Gastroesophageal sphincter (tissue), 4 donors: ENCODE data around the gene IYD. TPM values are rescaled to one million over a fixed set of nuclear protein-coding genes. Genes with fewer than 3 reads are reported as not detected.

Experiments used
- ATAC-seq: fragments of 150-250 bp; one replicate; pipeline ENCODE4 v1.9.1; 2016; ENCODE audit warnings: mild to moderate bottlenecking, moderate library complexity
- H3K27ac ChIP-seq, 4 donors: fragments of 200-600 bp; sonication (generic) in 3 of 4; 1 replicate in 3 of 4; 2 replicates in 1 of 4; pipeline ENCODE4 v1.5.1; 2016 to 2019
- H3K27me3 ChIP-seq: fragments of 200-600 bp; sonication (generic); one replicate; pipeline ENCODE4 v1.5.1; 2019
- H3K36me3 ChIP-seq, 2 donors: fragments of 200-600 bp; sonication (generic); one replicate each; pipeline ENCODE4 v1.5.1; 2019; ENCODE audit warnings: control low read depth in 1 of 2
- H3K4me1 ChIP-seq, 3 donors: fragments of 200-600 bp; sonication (generic); 1 replicate in 2 of 3; 2 replicates in 1 of 3; pipeline ENCODE4 v1.5.1; 2016 to 2019; ENCODE audit warnings: control low read depth in 2 of 3
- H3K4me3 ChIP-seq, 2 donors: fragments of 200-600 bp; sonication (generic); one replicate each; pipeline ENCODE4 v1.5.1; 2019; ENCODE audit warnings: mild to moderate bottlenecking in 1 of 2, moderate library complexity in 1 of 2
- H3K9me3 ChIP-seq, 3 donors: fragments of 200-600 bp; sonication (generic); one replicate each; pipeline ENCODE4 v1.5.1; 2017 to 2019; ENCODE audit warnings: control low read depth in 2 of 3
- CTCF ChIP-seq, 4 experiments: fragments of 200-600 bp in 2 of 4; fragments of 450-650 bp in 2 of 4; sonication (generic) in 1 of 4; IDR thresholded peaks; one replicate each; pipeline ENCODE4 v1.5.1; 2017 to 2019; ENCODE audit warnings: antibody characterized with exemption in 4 of 4, mild to moderate bottlenecking in 2 of 4, moderate library complexity in 2 of 4
- EP300 ChIP-seq: sonication (generic); formaldehyde crosslinking; IDR thresholded peaks from one replicate; pipeline ENCODE4 v1.6.1; 2017; ENCODE audit warnings: antibody characterized with exemption, mild to moderate bottlenecking
- POLR2A ChIP-seq, 2 donors: fragments of 450-650 bp; IDR thresholded peaks; one replicate each; pipeline ENCODE4 v1.6.1; 2017; ENCODE audit warnings: antibody characterized with exemption in 2 of 2, mild to moderate bottlenecking in 2 of 2, moderate library complexity in 1 of 2
- POLR2AphosphoS5 ChIP-seq: sonication (generic); formaldehyde crosslinking; IDR thresholded peaks from one replicate; pipeline ENCODE4 v1.6.1; 2017; ENCODE audit warnings: antibody characterized with exemption
- WGBS, 2 donors: methylation state at CpG; one replicate each; pipeline ENCODE4 v1.1.5; 2018; ENCODE audit warnings: low coverage in 1 of 2; 5-methylcytosine and 5-hydroxymethylcytosine counted together
- total RNA-seq, 4 donors: library from RNA; depleted of rRNA; stranded (reverse); fragments of >200 nt; gene quantifications; one replicate each; pipeline ENCODE4 v1.1.0, GENCODE V29; 2016

Gene IYD
- total RNA-seq, 4 donors from 2014 or later = not detected

DNA sequence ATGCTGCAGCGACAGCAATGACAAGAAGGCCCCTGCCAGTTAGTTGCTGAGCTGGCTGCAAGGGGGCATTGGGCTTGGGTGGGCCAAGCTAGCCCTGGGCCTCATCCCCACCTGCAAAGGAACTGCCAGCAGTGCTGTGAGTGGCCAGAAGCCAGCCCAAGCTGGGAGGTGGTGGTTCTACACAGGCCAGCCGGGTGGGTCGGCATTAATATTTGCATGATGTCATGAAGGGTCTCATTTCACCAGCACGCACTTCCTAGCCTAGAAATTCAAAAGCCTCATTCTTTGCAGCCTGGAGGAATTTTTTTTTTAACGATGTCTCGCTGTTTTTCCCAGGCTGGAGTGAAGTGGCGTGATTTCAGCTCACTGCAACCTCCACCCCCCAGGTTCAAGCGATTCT, 62.0 kb downstream of the IYD start:
- no peak overlapping the region for H3K27ac ChIP-seq
- H3K27me3 ChIP-seq = no peaks in the 10 kb centered on the region
- 83 to 100% methylated on average over 1 of the region's 8 CpGs for WGBS, 2 donors
- no peaks in the 10 kb centered on the region for H3K36me3 ChIP-seq
- no peaks in the 10 kb centered on the region for H3K9me3 ChIP-seq
- no peak overlapping the region for H3K4me3 ChIP-seq
- TF ChIP-seq CTCF (IDR thresholded peaks at IDR 0.05) = no peak
- TF ChIP-seq EP300 = no peak
- TF ChIP-seq POLR2A (IDR thresholded peaks at IDR 0.05) = no peak
- TF ChIP-seq POLR2AphosphoS5 = no peak
- no peak for ATAC-seq
- H3K4me1 ChIP-seq = peaks cover 0 to 6% (median 0%) of the 10 kb centered on the region in 3 donors

- WGBS, 2 donors = 90 to 94% methylated on average over 2 to 3 of the region's 3 CpGs
- TF ChIP-seq CTCF (IDR thresholded peaks at IDR 0.05) (no peak), EP300 (no peak), POLR2A (IDR thresholded peaks at IDR 0.05) (no peak), POLR2AphosphoS5 (no peak)
- ATAC-seq = no peak
- Histone ChIP-seq H3K9me3 (peaks cover 0 to 10% (median 0%) of the 10 kb centered on the region in 3 donors), H3K27ac (no peak overlapping the region), H3K36me3 (no peaks in the 10 kb centered on the region), H3K4me1 (no peaks in the 10 kb centered on the region), H3K4me3 (no peak overlapping the region), H3K27me3 (peaks cover 5% of the 10 kb centered on the region)
Measured at GRCh38 chr6:150435360-150435759, 66.5 kb downstream of the IYD start.

GRCh38 chr6:150435832-150436231, 67.0 kb downstream of the IYD start:
- WGBS, 2 donors = 82 to 85% methylated on average over 7 of the region's 10 CpGs
- no peak for ATAC-seq
- TF ChIP-seq POLR2A (IDR thresholded peaks at IDR 0.05) (no peak), POLR2AphosphoS5 (no peak), CTCF (IDR thresholded peaks at IDR 0.05) (no peak), EP300 (no peak)
- Histone ChIP-seq H3K9me3 (peaks cover 0 to 13% (median 0%) of the 10 kb centered on the region in 3 donors), H3K4me1 (no peaks in the 10 kb centered on the region), H3K4me3 (no peak overlapping the region), H3K36me3 (no peaks in the 10 kb centered on the region), H3K27me3 (peaks cover 5% of the 10 kb centered on the region), H3K27ac (no peak overlapping the region)

DNA sequence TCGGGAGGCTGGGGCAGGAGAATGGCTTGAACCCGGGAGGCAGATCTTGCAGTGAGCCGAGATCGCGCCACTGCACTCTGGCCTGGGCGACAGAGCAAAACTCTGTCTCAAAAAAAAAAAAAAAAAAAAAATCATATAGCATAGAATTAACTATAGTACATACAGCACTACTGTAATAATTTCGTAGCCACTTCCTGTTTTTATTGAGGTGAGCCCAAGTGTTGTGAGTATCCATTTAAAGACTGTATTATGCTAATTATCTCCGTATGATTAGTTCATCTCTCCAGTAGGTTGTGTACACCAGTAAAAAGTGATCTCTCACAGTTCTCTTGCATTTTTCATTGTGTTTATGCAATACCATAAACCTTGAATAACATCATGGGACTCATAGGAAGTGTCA, 70.6 kb downstream of the IYD start:
- TF ChIP-seq CTCF (IDR thresholded peaks at IDR 0.05) (no peak), POLR2A (IDR thresholded peaks at IDR 0.05) (no peak), EP300 (no peak), POLR2AphosphoS5 (no peak)
- H3K27me3 ChIP-seq = peaks cover 5% of the 10 kb centered on the region
- no peaks in the 10 kb centered on the region for H3K4me1 ChIP-seq
- H3K9me3 ChIP-seq = peaks cover 0 to 13% (median 0%) of the 10 kb centered on the region in 3 donors
- H3K27ac ChIP-seq = no peak overlapping the region
- H3K36me3 ChIP-seq = no peaks in the 10 kb centered on the region
- no peak overlapping the region for H3K4me3 ChIP-seq
- no peak for ATAC-seq
- 92 to 96% methylated on average over 2 to 8 of the region's 8 CpGs for WGBS, 2 donors

DNA sequence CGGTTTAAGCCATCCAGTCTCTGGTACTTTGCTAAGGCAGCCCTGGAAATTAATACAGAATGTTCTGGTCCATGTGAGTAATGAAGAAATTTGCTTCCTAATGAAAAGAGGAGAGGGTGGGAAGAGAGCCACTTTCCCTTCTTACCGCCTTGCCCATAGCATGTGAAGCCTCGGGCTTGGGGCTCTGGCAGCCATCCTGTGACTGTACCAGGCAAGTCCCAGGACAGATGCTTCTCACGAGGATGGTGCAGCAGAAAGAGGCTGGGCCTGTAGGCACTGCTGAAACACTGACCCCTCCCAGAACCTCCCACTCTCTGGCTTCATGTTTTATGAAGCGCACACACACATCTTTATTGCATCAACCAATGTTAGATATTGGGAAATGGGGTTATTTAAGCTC, 74.8 kb downstream of the IYD start:
- TF ChIP-seq POLR2AphosphoS5 (no peak), EP300 (no peak), CTCF (IDR thresholded peaks at IDR 0.05) (no peak), POLR2A (IDR thresholded peaks at IDR 0.05) (no peak)
- no peaks in the 10 kb centered on the region for H3K27me3 ChIP-seq
- H3K36me3 ChIP-seq = no peaks in the 10 kb centered on the region
- no peak for ATAC-seq
- H3K4me1 ChIP-seq = no peaks in the 10 kb centered on the region
- H3K27ac ChIP-seq = no peak overlapping the region
- H3K9me3 ChIP-seq = peaks cover 0 to 13% (median 0%) of the 10 kb centered on the region in 3 donors
- WGBS, 2 donors = 53 to 69% methylated on average over 3 to 4 of the region's 5 CpGs
- no peak overlapping the region for H3K4me3 ChIP-seq
